ENCODE results near the gene SOCS2.
"Not testable (repeated sequence)": the region's sequence is repeated elsewhere in the genome, so short reads cannot be mapped to it uniquely, and the experiment has no call there.

SOCS2 gene, protein sequence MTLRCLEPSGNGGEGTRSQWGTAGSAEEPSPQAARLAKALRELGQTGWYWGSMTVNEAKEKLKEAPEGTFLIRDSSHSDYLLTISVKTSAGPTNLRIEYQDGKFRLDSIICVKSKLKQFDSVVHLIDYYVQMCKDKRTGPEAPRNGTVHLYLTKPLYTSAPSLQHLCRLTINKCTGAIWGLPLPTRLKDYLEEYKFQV

DNA sequence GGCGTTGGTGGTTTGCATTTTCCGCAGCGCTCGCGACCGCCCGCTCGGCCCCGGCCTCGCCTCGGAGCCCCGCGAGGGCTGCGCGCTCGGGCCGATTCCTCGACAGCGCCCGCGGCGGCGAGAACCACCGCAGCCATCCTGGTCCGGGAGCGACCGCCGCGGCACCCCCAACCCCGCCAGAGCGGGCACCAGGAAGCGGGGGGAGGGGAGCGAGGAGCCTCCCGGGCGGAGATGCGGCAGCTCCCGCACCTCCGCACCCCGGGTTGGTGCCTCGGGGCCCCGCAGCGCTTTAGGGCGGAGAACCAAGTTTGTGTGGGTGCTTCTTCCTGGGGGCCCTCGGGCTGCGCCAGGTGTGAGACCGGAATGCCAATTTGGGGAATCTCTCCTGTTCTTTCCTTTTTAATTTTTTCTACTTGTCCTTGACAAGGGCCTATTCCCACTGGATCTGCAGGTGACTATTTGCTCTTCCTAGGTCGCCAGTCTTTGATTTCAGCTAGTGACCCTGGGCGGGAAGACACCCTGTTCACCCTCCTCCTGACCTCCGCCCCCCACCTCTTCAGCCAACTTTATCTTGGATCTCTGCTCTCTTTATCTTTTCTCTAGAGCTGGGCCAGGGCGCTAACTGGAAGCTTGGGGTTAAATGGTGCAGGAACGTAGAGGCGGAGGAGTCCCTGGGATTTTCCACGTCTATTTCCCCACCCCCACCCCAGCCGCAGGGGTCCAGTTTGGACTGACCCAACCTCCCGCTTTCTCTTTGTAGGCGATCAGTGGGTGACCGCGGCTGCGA, at the start of gene SOCS2:
Gene SOCS2, plus strand, starts transcription at position 751 of the 787 bp plus-strand sequence. CDS start 223 bp downstream, outside the sequence.
- DNase-seq = no peak

DNA sequence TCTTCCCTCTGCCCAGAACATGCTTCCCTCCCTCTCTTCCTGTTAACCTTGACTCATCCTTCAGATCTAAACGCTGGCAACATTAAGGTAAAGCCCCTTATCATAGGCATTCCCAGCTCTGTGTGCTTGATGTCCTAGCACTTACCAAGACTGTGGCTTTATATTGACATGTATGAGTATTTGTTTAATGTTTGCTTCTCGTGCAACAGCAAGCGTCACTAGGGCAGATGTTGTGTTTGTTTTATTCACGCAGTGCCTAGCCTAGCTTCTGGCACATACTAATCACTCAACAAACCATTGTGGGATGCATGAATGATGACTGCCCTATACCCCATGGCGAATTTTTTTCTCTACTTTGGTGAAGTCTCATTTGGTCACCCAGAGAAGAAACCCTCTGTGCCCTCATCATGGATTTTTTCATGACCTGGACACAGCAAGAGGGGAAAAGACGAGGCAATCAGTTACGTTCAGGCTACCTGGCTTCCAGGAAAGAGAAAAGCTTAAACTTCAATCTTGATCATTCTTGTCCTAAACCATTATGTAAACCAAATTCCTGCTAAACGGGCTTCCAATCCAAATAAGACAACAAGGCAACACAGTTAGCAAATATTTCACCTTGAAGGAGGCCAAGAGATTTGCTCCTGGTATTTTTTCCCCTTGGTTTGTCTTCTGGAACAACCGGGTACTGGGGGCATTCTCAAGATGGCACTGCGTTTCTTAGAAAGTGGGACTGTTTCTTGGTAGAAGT, 47.9 kb upstream of the SOCS2 start:
- DNase-seq = no peak

DNA sequence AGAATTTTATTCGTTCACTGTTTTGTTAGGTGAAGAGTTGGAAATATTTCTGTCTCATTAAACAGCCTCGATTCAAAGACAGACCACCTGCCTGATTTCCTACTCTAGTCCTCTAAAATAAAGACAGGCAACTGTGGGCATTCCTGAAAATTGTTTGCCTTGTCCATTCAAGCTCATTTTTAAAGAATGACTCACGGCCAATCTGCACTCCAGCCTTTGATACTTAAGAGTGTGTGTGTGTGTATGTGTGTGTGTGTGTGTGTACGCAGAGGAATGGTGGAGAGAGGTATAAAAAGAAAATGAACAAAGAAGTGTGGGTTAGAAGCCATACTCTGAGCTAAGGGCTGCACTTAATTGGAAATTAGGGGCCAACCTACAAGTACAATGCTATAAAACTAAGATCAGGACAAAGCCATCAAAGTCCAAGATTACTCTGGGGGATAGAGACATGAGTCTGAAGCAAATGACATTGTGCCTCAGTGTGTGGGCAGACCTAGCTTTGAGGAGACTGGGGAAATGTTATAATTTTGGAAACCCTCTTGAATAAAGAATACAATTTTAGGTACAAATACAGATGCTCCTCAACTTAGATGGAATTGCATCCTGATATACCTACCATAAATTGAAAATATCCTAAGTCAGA, 45.6 kb upstream of the SOCS2 start:
- DNase-seq = no peak

DNA sequence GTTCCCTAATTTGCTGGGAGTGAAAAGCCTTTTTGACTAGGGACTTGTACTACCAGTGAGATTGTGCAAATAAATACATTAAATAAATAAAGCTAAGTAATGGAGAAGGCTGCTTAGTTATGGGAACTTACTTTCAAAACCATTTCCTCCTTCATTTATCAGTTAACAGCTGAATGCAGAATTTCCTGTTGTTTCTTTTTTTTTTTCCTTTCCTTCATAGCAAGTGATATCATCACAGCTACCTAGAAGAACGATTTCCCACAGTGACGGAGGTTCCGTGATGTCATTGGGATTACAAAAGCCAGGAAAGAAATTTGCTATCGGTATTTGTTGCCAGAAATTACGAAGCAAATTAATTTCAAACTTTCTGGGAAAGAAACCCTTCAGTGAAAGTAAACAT, 42.1 kb upstream of the SOCS2 start:
- no peak for DNase-seq

DNA sequence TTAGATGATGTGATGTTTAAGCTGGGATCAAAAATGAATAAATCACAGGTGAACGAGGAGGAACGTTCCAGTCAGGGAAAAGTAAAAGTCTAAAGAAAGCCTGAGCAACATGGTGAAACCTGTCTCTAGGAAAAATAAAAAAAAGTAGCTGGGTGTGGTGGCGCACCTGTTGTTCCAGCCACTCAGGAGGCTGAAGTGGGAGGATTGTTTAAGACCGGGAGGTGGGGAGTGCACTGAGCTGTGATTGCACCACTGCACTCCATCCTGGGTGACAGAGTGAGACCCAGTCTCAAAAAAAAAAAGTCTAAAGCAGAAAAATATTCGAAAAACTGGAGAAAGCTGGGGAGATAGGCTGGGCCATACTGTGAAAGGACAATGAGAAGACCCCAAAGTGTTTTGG, 39.2 kb upstream of the SOCS2 start:
- DNase-seq = no peak

DNA sequence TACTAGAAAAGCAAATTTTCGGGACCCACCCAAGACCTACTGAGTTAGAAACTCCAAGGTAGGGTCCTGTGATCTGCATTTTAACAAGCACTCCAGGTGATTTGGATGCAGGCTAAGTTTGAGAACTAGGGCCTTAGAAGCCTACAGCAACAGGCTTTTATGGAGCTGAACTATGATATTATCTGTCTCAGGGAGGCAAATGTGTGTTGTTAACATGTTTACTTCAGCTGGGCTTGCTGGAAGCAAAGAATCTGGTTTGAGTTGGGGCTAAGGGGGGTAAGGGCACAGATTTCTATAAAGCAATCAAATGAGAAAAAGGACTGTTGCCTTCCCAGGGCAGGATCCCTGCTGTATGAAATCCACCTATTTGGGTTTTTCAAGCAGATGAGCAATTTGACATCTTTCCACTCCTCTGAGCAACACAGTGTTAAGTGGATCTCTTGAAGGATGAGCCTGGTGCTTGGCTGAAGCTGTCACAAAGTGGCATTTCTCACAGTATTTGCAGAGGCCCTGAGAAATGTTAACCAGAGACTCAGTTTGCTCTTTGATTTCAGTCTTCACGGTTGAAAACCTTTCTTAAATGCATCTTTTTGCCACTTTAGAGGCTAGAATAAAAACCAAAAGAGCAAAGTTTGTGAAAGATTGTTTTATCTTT, 36.2 kb upstream of the SOCS2 start:
- no peak for DNase-seq

DNA sequence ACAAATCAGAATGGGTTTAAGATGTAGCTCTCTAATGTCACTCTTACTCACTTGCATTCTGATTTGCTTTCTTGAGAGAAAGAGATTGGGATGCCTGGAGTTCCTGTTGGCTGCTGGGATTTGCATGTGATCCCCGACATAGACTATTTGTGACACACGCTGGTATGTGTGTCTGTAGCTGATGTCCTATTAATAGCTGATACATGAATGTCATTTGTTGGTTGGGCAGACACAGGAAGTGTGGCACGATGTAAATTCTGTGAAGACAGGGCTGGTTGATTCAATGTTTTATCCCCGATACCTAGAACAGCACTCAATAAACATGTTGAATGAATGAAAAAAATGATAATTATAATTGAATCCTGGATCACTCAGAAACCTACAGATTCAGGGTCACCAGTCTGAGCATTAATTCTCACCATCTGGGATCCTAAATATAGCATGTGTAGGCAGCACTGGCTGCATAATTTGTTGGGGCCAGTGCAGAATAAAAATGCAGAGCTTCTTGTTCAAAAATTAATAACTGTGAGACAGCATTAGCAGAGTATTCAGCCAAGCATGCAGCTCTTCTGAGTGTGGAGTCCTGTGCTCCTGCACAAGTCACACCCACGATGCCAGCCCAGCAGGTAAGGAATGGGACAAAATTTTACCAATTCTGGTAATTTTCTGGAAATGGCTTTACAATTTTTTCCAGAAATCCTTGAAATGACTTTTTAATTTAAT, 35.5 kb upstream of the SOCS2 start:
- DNase-seq = peak; percentile 20

DNA sequence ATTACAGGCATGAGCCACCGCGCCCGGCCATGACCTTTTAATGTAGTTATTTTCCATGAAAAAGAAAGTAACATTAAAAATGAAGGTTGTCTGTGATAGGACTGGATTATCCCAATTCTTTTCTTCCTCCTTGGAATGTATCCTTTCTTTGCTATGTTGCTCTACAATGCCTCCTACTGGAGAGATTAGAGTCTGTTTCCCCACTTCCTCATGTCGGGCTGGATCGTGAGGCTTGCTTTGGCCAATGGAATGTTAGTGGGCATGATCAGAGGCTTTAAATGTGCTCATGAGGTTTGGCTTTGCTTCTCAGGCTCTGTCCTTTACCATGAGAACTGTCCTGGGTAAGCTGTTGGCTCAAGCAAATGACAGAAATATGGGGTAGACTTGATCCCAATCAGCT, 34.7 kb upstream of the SOCS2 start:
- no peak for DNase-seq

DNA sequence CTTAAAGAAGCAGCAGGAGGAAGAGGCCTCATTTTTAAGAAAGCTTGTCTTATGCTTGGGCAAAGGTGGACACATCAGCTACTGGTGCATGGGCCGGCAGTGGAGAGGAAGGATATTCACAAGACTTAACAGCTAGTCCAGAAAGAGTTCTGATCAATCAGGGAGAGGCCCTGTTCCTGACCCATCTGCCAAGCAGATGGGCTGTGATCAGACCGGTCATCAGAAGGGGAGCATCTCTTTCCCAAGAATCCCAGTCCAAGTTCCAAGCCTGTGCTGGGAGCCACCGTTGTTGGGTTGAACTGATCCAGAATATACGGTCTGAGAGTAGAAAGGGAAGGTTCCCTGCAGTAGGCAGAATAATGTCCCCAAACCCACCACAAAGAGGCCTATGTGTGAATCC, 32.7 kb upstream of the SOCS2 start:
- DNase-seq = no peak

DNA sequence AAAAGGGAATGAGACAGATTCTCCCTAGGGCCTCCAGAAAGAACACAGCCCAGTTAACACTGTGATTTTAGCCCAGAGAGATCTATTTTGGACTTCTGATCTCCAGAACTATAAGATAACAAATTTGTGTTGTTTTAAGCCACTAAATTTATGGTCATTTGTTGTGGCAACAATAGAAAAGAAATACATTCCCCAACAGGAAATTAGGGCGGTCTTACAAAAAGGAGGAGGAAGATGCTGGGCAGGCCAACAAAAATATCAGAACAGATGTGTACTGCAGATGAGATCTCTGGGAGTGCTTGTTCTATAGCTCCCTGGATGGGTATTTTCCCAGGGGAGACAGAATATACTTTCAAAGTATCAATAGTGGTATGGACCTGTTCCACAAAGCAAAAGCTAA, 32.0 kb upstream of the SOCS2 start:
- no peak for DNase-seq

DNA sequence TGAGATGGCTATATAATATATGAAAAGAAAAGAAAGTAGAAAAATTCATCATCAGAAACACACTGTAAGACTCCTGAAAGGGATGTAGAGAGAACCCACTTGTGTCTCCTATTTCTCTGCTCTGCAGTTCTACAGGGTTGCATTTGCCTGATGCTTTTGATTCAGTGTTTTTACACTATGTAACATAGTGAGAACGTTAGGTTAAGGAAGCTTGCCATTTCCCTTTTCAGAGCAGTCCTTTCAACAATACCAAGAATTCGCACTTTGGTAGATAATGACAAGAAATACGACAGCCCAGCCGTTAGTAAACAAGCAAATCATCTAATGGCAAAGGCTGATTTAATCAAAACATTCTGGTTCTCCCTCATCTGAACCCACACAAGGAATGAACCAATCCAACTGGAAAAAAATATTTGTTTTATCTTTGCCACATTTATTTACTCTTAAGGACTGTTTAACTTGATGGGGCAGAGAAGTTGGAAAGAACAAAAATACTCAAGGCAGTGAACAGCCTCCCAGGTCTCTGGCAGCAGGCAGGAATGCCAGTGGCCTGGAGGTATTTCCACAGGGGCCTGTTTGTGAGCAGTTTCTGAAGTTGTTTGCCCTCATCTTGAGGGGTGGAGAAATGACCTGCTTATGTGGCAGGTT, 30.8 kb upstream of the SOCS2 start:
- DNase-seq = no peak

DNA sequence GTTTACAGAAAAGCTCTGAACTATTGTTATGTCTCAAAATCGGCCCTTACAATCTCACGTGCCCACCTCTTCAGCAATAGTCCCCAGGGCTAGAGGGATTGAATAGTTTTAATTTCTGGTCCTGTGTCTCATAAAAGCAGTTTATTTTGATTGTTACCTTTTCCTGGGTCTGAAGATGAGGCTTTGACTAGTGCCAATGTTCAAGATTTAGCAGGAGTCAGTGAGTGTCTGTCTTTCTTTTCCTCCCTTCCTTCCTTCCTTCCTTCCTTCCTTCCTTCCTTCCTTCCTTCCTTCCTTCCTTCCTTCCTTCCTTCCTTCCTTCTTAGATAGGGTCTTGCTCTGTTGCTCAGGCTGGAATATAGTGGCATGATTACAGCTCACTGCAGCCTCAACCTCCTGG, 24.7 kb upstream of the SOCS2 start:
- no peak for DNase-seq

DNA sequence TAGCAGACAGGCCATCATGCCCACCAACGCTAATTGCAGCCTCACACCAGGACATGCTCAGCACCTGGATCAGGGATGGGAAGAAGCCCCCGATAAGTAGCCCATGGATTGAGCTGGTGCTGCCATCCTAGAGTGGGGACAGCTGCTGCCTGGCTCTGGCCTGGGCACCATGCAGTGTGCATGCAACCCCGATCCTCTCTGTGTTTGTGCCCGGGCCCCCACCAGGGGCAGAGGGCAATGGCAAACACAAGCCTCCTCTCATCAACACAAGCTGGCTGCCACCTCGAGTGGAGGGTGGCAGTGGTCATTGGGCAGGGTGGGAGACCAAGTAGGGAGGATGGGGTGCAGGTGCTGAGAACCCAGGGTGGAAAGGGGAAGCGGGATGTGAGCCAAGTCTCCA, 23.3 kb upstream of the SOCS2 start:
- no peak for DNase-seq

DNA sequence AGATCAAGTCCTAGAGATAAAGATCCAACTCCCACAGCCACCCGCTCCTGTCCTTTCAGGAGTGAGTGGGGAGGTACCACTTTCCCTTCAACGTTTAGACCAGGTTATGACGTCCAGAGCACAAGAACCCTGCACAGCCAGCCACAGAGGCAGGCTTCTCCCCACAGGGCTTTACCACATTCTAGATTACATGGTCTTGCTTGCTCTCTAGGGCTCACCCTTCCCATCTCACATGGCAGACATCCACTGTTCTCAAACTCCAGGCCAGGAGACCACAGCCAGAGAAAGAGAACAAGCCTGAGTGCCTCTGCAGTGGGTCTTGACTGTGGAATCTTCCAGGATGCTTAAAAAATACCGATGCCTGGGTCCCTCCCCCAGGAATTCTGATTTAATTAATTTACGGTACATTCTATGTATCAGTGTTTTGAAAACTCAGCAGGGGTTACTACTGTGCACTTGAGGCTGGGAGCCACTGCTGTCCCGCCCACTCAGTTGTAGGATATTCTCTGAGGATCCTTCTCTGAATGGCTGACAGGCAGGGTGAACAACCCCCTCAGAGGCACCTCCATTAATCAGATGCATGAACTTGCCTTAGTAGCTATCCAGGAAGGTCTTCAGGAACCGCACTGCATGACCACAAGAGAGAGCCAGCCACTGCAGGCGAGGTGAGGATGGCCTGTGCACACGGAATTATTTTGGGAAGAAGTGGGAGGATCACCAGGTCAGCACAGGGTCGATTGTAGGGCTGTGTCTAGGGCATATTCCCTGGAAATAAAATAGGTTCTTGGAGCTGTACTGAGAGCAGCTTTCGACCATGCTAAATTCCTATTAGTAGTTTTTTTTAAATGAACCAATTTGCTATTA, 21.5 kb upstream of the SOCS2 start:
- DNase-seq = no peak

DNA sequence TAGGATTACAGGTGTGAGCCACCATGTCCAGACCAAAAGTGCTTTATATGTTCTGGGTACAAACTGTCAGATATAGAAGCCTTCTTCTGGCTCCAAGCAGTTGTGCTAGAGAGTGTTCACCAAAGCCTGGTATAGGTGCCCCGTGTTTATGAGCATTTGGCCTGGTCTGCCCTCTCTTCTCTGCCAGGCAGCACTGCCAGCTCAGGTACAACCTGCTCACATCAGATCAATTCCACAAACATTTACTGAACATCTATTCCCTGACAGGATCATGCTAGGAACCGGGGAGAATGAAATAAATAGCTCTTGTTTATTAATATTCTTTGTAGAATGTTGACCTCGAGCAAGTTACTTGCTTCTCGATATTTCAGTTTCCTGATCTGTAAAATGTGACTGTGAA, 20.0 kb upstream of the SOCS2 start:
- no peak for DNase-seq

DNA sequence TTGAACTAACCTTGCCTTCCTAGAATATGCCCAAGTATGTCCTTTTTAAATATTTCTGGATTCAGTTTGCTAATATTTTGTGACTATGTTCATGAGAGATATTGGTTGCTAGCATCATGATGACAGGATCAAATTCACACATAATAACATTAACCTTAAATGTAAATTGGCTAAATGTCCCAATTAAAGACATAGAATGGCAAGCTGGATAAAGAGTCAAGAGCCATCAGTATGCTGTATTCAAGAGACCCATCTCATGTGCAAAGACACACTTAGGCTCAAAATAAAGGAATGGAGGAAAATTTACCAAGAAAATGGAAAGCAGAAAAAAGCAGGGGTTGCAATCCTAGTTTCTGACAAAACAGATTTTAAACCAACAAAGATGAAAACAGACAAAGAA, 14.6 kb upstream of the SOCS2 start:
- DNase-seq = not testable (repeated sequence)

DNA sequence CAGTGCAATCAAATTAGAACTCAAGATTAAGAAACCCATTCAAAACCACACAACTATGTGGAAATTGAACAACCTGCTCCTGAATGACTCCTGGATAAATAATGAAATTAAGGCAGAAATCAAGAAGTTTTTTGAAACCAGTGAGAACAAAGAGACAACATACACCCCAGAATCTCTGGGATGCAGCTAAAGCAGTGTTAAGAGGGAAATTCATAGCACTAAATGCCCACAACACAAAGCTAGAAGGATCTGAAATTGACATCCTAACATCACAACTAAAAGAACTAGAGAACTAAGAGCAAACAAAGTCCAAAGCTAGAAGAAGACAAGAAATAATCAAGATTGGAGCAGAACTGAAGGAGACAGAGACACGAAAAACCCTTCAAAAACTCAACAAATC, 13.8 kb upstream of the SOCS2 start:
- not testable (repeated sequence) for DNase-seq

DNA sequence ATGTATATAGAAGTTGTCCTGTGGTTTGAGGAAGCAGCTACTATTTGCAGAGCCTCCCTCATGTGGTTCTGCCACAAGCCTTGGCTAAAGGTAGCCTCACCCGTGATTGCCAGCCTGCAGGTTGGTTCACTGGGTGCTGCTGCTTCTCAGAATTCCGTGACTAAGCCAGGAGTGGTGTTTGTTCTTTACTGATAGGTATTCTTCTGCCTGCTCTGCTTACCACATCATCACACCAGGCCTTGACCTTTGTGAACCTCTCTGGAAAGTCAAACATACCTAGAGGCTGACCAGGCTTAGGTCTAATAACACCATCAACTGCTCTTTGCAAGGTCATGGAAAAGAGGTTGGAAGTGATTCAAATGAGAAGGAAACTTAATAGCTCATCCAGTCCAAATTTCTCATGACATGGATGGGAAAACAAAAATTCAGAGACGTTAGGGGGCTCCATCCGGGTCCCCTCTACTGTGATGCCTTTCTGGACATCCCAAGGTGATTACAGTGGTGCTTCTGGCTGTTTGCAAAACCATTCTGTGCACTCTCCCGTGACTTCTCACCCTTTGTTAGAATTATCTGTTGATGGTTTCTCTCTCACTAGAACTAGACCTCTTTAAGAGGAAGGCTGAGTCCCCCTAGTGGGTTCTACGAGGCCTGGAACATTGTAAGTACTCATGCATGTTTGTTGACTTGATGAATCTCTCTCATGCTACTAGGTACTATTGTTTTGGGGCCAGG, 8.5 kb upstream of the SOCS2 start:
- DNase-seq = no peak

DNA sequence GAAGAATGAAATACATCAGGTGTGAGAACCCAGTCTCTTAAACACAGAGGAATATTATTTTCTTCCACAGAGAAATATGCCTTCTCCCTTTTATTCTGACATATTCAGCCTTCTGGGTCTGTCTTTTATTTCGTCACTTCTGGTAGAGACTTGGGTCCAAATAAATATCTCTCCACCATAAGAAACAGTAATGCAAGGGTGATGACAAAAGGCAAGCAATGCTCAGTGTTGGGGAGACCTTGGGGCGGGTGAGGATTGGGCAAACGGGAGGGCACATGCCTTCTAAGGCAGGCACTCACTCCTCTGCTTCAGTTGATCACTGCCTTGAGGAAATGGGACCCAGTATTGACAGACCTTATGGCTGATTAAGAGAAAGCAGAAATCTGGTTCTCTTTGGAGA, 6.7 kb upstream of the SOCS2 start:
- DNase-seq = no peak

DNA sequence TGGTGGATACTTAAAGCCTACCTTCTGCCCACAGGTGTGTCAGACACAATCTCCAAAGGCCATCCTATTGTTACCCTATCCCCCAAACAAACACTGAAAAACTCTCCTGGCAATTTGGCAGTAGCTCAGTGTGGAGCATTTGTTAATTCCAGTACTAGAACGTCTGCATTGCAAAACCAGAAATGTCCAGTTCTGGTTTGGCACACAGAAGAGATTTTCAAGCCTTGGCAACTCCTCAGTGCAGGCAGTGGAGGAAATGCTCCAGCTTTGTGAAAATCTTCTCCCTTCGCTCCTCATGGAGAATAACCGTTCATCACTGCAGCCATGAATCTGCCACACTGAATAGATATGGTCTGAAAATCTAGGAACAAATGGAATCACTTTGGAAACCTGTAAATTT, 5.3 kb upstream of the SOCS2 start:
- DNase-seq = no peak

Measured in NCI-H1694 treated with DMSO at 0.1 percent for 48 hours (cell line).